Activated T-cell treated with anti-CD3 and anti-CD28 coated beads, Interleukin-2, amount 50 U/mL, for 1 hour (primary cell): ENCODE results near the gene OR1J1.

ENCODE experiments used
- DNase-seq: peaks from one replicate; pipeline ENCODE4 v3.0.0-alpha.2; 2020

The OR1J1 gene

DNA sequence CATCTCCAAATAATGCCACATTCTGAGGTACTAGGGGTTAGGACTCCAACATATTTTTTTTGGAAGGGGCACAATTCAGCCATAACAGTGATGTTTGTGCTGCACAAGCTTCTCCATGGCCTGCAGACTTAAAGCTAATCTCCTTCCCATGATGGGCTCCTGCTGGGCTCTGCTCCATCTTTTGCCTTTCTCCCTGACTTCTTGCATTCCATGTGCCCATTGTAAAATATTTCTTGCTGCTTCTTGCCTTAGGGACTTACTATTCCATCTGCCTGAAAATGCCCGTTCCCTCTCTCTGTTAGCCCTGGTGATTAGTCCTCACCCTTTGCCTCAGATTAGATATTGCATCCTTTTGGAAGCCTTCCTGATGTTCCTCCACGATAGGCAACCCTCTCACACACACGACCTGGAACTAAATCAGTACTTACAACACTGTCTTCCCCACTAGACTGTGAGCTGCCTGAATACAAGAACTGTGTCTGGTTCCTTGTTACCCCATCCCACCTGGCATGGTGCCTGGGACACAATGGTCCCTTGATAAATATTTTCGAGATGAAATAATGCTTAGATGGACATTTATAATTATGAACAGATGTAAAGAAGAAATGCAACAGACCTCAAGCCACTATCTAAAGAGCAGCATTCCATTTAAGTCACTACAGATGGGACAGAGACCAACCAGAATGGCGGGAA, 33.5 kb downstream of the OR1J1 start:
- no peak for DNase-seq

DNA sequence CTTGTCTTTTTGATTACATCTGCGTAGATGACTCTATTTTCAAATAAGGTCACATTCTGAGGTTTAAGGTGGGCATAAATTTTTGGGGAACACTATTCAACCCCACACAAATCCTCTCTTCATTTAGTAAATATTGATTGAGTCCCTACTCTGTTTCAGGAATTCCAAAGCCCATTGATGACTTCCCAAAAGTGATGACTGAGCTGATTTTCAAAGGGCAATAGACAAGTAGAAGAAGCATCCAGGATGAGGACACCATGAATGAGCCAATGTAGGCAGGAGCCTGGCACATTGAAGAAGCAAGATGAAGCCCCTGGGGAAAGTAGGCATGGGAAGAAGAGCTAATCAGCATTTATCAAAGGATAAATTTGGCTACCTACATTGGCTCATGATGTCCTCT, 35.2 kb downstream of the OR1J1 start:
- no peak for DNase-seq
